ENCODE measurements around the gene PRR15.

PRR15 gene

DNA sequence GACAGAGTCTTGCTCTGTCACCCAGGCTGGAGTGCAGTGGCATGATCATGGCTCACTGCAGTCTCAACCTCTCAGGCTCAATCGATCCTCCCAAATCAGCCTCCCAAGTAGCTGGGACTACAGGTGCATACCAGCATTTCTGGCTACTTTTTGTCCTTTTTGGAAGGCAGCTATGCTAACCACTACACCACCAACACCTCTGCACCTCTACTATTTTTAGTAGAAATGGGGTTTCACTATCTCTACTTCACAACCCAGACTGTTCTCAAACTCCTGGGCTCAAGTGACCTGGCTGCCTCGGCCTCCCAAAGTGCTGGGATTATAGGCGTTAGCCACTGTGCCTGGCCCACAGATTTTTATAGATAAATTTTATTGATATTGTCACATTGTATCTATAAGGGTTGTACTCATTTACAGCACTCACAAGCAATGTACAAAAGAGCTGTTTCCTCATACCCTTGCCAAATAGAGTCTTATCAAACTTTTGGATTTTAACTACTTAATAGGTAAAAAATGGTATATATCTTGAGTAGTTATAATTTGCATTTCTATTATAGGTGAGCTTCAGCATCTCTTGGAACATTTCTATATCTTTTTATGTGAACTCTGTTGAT is 23.7 kb downstream of the PRR15 start:
- H3K4me2 ChIP-seq (ENCODE audit: low read length) = no peak overlapping the region

DNA sequence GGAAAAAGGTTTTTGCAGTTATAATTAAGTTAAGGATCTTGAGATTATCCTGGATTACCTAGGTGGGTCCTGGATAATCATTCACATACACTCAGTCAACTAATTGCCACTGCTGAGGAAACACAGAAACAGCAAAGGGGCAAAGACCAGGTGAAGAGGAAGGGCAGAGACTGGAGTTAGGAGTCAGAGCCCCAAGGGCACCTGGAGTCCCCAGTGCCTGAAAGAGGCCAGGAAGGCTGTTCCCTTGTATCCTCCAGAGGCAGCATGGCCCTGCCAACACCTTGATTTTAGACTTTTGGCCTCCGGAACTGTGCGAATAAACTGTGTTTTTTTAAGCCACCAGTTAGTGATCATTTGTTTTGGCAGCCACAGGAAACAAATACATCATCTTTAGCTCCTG is 24.6 kb downstream of the PRR15 start:
- H3K27me3 ChIP-seq (ENCODE audit: insufficient read depth, low read length) = no peaks in the 10 kb centered on the region
- no peak for TF ChIP-seq EZH2 (IDR thresholded peaks at IDR 0.05; ENCODE audit: borderline replicate concordance, low read length)
- TF ChIP-seq, protein P1, sequence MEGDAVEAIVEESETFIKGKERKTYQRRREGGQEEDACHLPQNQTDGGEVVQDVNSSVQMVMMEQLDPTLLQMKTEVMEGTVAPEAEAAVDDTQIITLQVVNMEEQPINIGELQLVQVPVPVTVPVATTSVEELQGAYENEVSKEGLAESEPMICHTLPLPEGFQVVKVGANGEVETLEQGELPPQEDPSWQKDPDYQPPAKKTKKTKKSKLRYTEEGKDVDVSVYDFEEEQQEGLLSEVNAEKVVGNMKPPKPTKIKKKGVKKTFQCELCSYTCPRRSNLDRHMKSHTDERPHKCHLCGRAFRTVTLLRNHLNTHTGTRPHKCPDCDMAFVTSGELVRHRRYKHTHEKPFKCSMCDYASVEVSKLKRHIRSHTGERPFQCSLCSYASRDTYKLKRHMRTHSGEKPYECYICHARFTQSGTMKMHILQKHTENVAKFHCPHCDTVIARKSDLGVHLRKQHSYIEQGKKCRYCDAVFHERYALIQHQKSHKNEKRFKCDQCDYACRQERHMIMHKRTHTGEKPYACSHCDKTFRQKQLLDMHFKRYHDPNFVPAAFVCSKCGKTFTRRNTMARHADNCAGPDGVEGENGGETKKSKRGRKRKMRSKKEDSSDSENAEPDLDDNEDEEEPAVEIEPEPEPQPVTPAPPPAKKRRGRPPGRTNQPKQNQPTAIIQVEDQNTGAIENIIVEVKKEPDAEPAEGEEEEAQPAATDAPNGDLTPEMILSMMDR (IDR thresholded peaks at IDR 0.05; ENCODE audit: low read length) = no peak
- no peak overlapping the region for H3K9ac ChIP-seq (ENCODE audit: low read length)
- no peaks in the 10 kb centered on the region for H3K9me2 ChIP-seq (ENCODE audit: low read depth, low read length)
- no peaks in the 10 kb centered on the region for H4K20me1 ChIP-seq (ENCODE audit: insufficient read depth, low read length)
- no peaks in the 10 kb centered on the region for H3K79me2 ChIP-seq (ENCODE audit: insufficient read depth, low read length)
- H3K4me2 ChIP-seq (ENCODE audit: low read length) = no peak overlapping the region
- H3F3A ChIP-seq (ENCODE audit: insufficient read depth, low read length) = no peaks in the 10 kb centered on the region
- no peak overlapping the region for H2AFZ ChIP-seq (ENCODE audit: low read length)
- H3K4me3 ChIP-seq (ENCODE audit: low read depth, low read length, poor library complexity, severe bottlenecking) = no peak overlapping the region
- H3K36me3 ChIP-seq (ENCODE audit: insufficient read depth, low read length) = no peaks in the 10 kb centered on the region
- H3K27ac ChIP-seq (ENCODE audit: low read depth, low read length, poor library complexity, severe bottlenecking) = no peak overlapping the region
- H3K9me3 ChIP-seq (ENCODE audit: low read length) = peaks cover 3% of the 10 kb centered on the region; the same call in 1 of the 2 replicates
- H3K4me1 ChIP-seq (ENCODE audit: insufficient read depth, low read length, severe bottlenecking) = peaks cover 5% of the 10 kb centered on the region

More for the DNA sequence above, 23.7 kb downstream of the PRR15 start:
- H3K27me3 ChIP-seq (ENCODE audit: insufficient read depth, low read length) = no peaks in the 10 kb centered on the region
- H2AFZ ChIP-seq (ENCODE audit: low read length) = no peak overlapping the region
- no peak overlapping the region for H3K9ac ChIP-seq (ENCODE audit: low read length)
- H3K27ac ChIP-seq (ENCODE audit: low read depth, low read length, poor library complexity, severe bottlenecking) = no peak overlapping the region
- peaks cover 5% of the 10 kb centered on the region for H3K4me1 ChIP-seq (ENCODE audit: insufficient read depth, low read length, severe bottlenecking)
- no peaks in the 10 kb centered on the region for H3F3A ChIP-seq (ENCODE audit: insufficient read depth, low read length)
- peaks cover 3% of the 10 kb centered on the region; the same call in 1 of the 2 replicates for H3K9me3 ChIP-seq (ENCODE audit: low read length)
- no peak overlapping the region for H3K4me3 ChIP-seq (ENCODE audit: low read depth, low read length, poor library complexity, severe bottlenecking)
- TF ChIP-seq, protein P1 (IDR thresholded peaks at IDR 0.05; ENCODE audit: low read length) = no peak
- TF ChIP-seq EZH2 (IDR thresholded peaks at IDR 0.05; ENCODE audit: borderline replicate concordance, low read length) = no peak
- no peaks in the 10 kb centered on the region for H3K79me2 ChIP-seq (ENCODE audit: insufficient read depth, low read length)
- no peaks in the 10 kb centered on the region for H4K20me1 ChIP-seq (ENCODE audit: insufficient read depth, low read length)
- no peaks in the 10 kb centered on the region for H3K9me2 ChIP-seq (ENCODE audit: low read depth, low read length)
- H3K36me3 ChIP-seq (ENCODE audit: insufficient read depth, low read length) = no peaks in the 10 kb centered on the region

DNA sequence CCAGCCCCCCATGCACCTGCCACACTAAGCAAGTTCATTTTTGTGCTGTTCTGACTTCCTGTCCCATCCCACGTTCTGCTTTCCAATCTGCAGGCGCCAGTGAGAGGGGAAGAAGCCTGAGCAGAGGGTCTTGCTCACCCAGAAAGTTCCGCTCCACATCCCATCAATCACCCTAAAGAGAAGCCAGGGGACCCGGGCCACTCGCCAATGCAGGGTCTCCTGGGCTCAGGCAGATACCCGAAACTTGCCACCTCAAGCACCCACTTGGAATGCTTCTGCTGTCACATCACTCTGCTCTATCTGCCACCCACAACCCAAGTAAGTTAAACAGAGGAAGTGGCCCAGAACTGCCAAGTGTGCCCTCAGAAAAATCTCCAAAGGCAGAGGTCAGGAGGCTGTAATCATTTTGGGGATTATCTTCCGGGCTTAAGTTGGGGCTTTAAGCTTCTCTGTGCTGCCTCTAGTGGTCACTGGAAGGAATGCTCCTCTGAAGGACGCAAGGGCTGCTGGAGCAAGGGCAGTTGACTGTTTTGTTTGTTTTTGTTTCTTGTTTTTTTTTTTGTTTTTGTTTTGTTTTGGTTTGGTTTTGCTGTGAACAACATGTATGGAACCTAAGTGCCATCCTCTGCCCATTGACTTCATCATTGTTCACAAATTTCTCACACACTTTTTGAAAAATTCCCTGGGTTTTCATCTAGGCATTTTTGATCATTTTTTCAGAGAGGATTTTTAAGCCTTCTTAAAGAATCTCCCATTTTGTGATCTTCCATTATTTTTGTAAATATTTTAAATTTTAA is 25.5 kb downstream of the PRR15 start:
- no peaks in the 10 kb centered on the region for H4K20me1 ChIP-seq (ENCODE audit: insufficient read depth, low read length)
- H3K27ac ChIP-seq (ENCODE audit: low read depth, low read length, poor library complexity, severe bottlenecking) = no peak overlapping the region
- H3K9me2 ChIP-seq (ENCODE audit: low read depth, low read length) = no peaks in the 10 kb centered on the region
- no peaks in the 10 kb centered on the region for H3K36me3 ChIP-seq (ENCODE audit: insufficient read depth, low read length)
- H3K27me3 ChIP-seq (ENCODE audit: insufficient read depth, low read length) = no peaks in the 10 kb centered on the region
- peaks cover 5% of the 10 kb centered on the region for H3K4me1 ChIP-seq (ENCODE audit: insufficient read depth, low read length, severe bottlenecking)
- H2AFZ ChIP-seq (ENCODE audit: low read length) = peak overlapping the region; percentile 10
- no peaks in the 10 kb centered on the region for H3K79me2 ChIP-seq (ENCODE audit: insufficient read depth, low read length)
- peak overlapping the region; percentile 39; the same call in 1 of the 2 replicates for H3K4me2 ChIP-seq (ENCODE audit: low read length)
- H3K4me3 ChIP-seq (ENCODE audit: low read depth, low read length, poor library complexity, severe bottlenecking) = peak overlapping the region; percentile 35
- H3F3A ChIP-seq (ENCODE audit: insufficient read depth, low read length) = no peaks in the 10 kb centered on the region
- peaks cover 3% of the 10 kb centered on the region; the same call in 1 of the 2 replicates for H3K9me3 ChIP-seq (ENCODE audit: low read length)
- TF ChIP-seq EZH2 (IDR thresholded peaks at IDR 0.05; ENCODE audit: borderline replicate concordance, low read length) = no peak
- TF ChIP-seq, protein P1 (IDR thresholded peaks at IDR 0.05; ENCODE audit: low read length) = peak; percentile 98
- H3K9ac ChIP-seq (ENCODE audit: low read length) = no peak overlapping the region
